HepG2 (cell line): ENCODE measurements around the gene NOL4L. TPM values are rescaled to one million over a fixed set of nuclear protein-coding genes. Genes with fewer than 3 reads are reported as not detected.

Source experiments
- AKAP8 ChIP-seq: sonication (generic); formaldehyde crosslinking; IDR thresholded peaks from 2 replicates; pipeline ENCODE4 v1.5.1; 2020; ENCODE audit warnings: mild to moderate bottlenecking, missing genetic modification reagents
- CREM ChIP-seq, 2 experiments: sonication (generic) in 1 of 2; formaldehyde crosslinking in 1 of 2; IDR thresholded peaks; 2 replicates each; pipeline versions ENCODE4 v1.4.0 to v1.6.1; 2016 to 2020; ENCODE audit warnings: antibody characterized with exemption in 1 of 2, mild to moderate bottlenecking in 1 of 2, missing genetic modification reagents in 1 of 2
- FLYWCH1 ChIP-seq: sonication (generic); formaldehyde crosslinking; IDR thresholded peaks from 2 replicates; pipeline ENCODE4 v1.8.1; 2023; ENCODE audit warnings: mild to moderate bottlenecking, missing genetic modification reagents
- IKZF4 ChIP-seq: sonication (generic); formaldehyde crosslinking; IDR thresholded peaks from 2 replicates; pipeline ENCODE4 v1.5.1; 2020; ENCODE audit warnings: borderline replicate concordance, mild to moderate bottlenecking, low read depth, missing genetic modification reagents; ENCODE audit errors: not compliant biosample characterization
- NCOA2 ChIP-seq: sonication (generic); formaldehyde crosslinking; IDR thresholded peaks from 2 replicates; pipeline ENCODE4 v1.8.0; 2022; ENCODE audit warnings: inconsistent platforms
- NR1H2 ChIP-seq: sonication (generic); formaldehyde crosslinking; IDR thresholded peaks from 2 replicates; pipeline ENCODE4 v1.8.1; 2022; ENCODE audit warnings: low read depth, missing genetic modification reagents, borderline replicate concordance
- NR2C2 ChIP-seq: sonication (generic); formaldehyde crosslinking; IDR thresholded peaks from 2 replicates; pipeline ENCODE4 v1.4.0; 2020; ENCODE audit warnings: missing genetic modification reagents, mild to moderate bottlenecking, moderate library complexity, borderline replicate concordance
- RCOR2 ChIP-seq: IDR thresholded peaks from 2 replicates; pipeline ENCODE4 v1.6.1; 2016; ENCODE audit warnings: missing biosample characterization, missing genetic modification reagents
- RFX5 ChIP-seq: IDR thresholded peaks from 2 replicates; pipeline ENCODE4 v1.6.1; 2011; ENCODE audit warnings: low read depth, low read length, improper control_type of control experiment
- SALL2 ChIP-seq: sonication (generic); formaldehyde crosslinking; IDR thresholded peaks from 2 replicates; pipeline ENCODE4 v1.8.1; 2023; ENCODE audit warnings: mild to moderate bottlenecking, missing genetic modification reagents, inconsistent platforms
- SMARCE1 ChIP-seq: fragments of 450-650 bp; IDR thresholded peaks from 2 replicates; pipeline ENCODE4 v1.6.1; 2017; ENCODE audit warnings: borderline replicate concordance
- SRSF1 ChIP-seq: fragments of 200-400 bp; formaldehyde crosslinking; optimal IDR thresholded peaks from 2 replicates; pipeline ENCODE3; 2017; ENCODE audit warnings: mild to moderate bottlenecking, low read depth, low read length, moderate library complexity
- ZNF326 ChIP-seq: sonication (generic); formaldehyde crosslinking; IDR thresholded peaks from 2 replicates; pipeline ENCODE4 v1.4.0; 2020; ENCODE audit warnings: missing genetic modification reagents, borderline replicate concordance
- polyA plus RNA-seq, 8 experiments: library from polyadenylated mRNA; depleted of rRNA in 3 of 8; stranded (reverse) in 7 of 8; unstranded in 1 of 8; fragments of >200 nt; fragmentation: Illumina TruSeq in 4 of 8; extraction: Trizol in 4 of 8; gene quantifications; 2 replicates each; pipeline versions ENCODE4 v1.2.1 to v1.2.3, GENCODE V29; 2011 to 2016; ENCODE audit warnings: low read depth in 4 of 8, missing spikeins in 1 of 8, mixed read lengths in 1 of 8; ENCODE audit not compliant: insufficient read depth in 1 of 8
- total RNA-seq, 5 experiments: library from RNA; depleted of rRNA; stranded (reverse); fragments of >200 nt; fragmentation: Illumina TruSeq; extraction: Trizol; gene quantifications; 2 replicates each; pipeline ENCODE4 v1.2.3, GENCODE V29; 2016; ENCODE audit warnings: low read depth in 1 of 5
- TF ChIP-seq, protein P1 (sequence below): sonication (generic); formaldehyde crosslinking; IDR thresholded peaks from 2 replicates; pipeline ENCODE4 v1.4.0; 2020; ENCODE audit warnings: missing genetic modification reagents, borderline replicate concordance
- TF ChIP-seq, protein P2 (sequence below): sonication (generic); formaldehyde crosslinking; IDR thresholded peaks from 2 replicates; pipeline ENCODE4 v1.5.0; 2020; ENCODE audit warnings: mild to moderate bottlenecking, missing genetic modification reagents, moderate library complexity
- TF ChIP-seq, protein P3 (sequence below): IDR thresholded peaks from 2 replicates; pipeline ENCODE4 v1.6.1; 2016; ENCODE audit warnings: low read depth, missing genetic modification reagents, missing compliant biosample characterization

Gene NOL4L
- total and polyA plus RNA-seq, 2 of the 13 experiments (the other 11 are each of a cell fraction or from before 2014, with no cell fraction given): 16.6 to 35.4 TPM

DNA sequence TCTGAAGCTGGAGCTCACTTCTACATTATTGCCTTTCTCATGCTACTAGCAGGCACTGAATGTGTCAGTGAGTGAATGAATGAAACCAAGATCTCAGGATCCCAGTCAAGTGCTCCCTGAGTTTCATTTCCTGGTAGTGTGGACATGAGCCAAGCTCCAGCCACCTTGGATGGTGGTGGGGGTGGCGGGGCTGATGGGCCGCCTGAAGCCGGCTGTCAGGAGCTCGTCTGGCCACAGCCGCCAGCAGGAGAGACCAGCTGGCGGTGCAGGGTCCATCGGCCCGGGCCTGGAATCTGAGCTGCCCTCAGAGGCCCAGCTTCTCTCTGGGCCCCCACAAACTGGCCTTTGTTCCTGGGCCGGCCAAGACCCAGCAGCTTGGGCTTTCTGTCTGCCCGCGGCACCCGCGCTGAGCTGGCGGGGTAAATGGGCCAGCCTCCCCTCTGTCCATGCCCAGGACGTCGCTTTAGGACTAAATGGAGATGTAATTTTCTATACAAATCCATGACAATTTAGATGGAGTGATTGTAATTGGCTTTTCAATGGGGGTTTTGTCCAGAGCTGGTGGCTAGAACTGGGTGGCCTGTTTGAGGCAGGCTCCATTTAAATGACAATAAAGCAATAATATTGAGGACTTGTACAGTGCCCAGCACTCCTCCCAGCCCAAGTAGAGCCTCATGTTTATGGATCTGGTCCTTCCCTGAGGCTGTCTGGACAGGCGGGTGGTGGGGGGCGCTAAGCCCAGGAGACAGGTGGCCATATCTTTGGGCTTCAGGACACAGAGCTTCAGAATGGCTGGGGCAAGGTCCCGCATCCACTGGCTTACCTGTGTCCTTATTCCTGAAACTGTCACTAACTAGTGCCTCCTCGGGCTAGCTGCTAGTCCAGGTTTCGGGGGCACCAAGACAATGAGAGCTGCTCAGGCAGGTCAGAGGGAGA lies 43.5 kb downstream of the NOL4L start (continued):
- no peak for TF ChIP-seq NR1H2
- peak; percentile 54; the same call in 1 of the 2 replicates for TF ChIP-seq ZNF326 (CRISPR knock-in tag)
- TF ChIP-seq RFX5: no peak
- TF ChIP-seq RCOR2: peak; percentile 98
- peak; percentile 50 for TF ChIP-seq IKZF4
- TF ChIP-seq NR2C2 (CRISPR knock-in tag): peak; percentile 71
- TF ChIP-seq, protein P1, sequence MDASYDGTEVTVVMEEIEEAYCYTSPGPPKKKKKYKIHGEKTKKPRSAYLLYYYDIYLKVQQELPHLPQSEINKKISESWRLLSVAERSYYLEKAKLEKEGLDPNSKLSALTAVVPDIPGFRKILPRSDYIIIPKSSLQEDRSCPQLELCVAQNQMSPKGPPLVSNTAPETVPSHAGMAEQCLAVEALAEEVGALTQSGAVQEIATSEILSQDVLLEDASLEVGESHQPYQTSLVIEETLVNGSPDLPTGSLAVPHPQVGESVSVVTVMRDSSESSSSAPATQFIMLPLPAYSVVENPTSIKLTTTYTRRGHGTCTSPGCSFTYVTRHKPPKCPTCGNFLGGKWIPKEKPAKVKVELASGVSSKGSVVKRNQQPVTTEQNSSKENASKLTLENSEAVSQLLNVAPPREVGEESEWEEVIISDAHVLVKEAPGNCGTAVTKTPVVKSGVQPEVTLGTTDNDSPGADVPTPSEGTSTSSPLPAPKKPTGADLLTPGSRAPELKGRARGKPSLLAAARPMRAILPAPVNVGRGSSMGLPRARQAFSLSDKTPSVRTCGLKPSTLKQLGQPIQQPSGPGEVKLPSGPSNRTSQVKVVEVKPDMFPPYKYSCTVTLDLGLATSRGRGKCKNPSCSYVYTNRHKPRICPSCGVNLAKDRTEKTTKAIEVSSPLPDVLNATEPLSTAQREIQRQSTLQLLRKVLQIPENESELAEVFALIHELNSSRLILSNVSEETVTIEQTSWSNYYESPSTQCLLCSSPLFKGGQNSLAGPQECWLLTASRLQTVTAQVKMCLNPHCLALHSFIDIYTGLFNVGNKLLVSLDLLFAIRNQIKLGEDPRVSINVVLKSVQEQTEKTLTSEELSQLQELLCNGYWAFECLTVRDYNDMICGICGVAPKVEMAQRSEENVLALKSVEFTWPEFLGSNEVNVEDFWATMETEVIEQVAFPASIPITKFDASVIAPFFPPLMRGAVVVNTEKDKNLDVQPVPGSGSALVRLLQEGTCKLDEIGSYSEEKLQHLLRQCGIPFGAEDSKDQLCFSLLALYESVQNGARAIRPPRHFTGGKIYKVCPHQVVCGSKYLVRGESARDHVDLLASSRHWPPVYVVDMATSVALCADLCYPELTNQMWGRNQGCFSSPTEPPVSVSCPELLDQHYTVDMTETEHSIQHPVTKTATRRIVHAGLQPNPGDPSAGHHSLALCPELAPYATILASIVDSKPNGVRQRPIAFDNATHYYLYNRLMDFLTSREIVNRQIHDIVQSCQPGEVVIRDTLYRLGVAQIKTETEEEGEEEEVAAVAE: peak; percentile 89
- TF ChIP-seq FLYWCH1 (CRISPR knock-in tag): no peak
- peak; percentile 92 for TF ChIP-seq NCOA2 (CRISPR knock-in tag)
- TF ChIP-seq SMARCE1: no peak
- TF ChIP-seq CREM (IDR thresholded peaks at IDR 0.05): peak; percentile 79
- no peak for TF ChIP-seq CREM (CRISPR knock-in tag; IDR thresholded peaks at IDR 0.05)
- TF ChIP-seq SRSF1: peak; percentile 92
- peak; percentile 76; the same call in 1 of the 2 replicates for TF ChIP-seq AKAP8
- TF ChIP-seq SALL2 (CRISPR knock-in tag): peak; percentile 83
- TF ChIP-seq, protein P2, sequence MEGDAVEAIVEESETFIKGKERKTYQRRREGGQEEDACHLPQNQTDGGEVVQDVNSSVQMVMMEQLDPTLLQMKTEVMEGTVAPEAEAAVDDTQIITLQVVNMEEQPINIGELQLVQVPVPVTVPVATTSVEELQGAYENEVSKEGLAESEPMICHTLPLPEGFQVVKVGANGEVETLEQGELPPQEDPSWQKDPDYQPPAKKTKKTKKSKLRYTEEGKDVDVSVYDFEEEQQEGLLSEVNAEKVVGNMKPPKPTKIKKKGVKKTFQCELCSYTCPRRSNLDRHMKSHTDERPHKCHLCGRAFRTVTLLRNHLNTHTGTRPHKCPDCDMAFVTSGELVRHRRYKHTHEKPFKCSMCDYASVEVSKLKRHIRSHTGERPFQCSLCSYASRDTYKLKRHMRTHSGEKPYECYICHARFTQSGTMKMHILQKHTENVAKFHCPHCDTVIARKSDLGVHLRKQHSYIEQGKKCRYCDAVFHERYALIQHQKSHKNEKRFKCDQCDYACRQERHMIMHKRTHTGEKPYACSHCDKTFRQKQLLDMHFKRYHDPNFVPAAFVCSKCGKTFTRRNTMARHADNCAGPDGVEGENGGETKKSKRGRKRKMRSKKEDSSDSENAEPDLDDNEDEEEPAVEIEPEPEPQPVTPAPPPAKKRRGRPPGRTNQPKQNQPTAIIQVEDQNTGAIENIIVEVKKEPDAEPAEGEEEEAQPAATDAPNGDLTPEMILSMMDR (CRISPR knock-in tag): peak; percentile 59
- TF ChIP-seq, protein P3, sequence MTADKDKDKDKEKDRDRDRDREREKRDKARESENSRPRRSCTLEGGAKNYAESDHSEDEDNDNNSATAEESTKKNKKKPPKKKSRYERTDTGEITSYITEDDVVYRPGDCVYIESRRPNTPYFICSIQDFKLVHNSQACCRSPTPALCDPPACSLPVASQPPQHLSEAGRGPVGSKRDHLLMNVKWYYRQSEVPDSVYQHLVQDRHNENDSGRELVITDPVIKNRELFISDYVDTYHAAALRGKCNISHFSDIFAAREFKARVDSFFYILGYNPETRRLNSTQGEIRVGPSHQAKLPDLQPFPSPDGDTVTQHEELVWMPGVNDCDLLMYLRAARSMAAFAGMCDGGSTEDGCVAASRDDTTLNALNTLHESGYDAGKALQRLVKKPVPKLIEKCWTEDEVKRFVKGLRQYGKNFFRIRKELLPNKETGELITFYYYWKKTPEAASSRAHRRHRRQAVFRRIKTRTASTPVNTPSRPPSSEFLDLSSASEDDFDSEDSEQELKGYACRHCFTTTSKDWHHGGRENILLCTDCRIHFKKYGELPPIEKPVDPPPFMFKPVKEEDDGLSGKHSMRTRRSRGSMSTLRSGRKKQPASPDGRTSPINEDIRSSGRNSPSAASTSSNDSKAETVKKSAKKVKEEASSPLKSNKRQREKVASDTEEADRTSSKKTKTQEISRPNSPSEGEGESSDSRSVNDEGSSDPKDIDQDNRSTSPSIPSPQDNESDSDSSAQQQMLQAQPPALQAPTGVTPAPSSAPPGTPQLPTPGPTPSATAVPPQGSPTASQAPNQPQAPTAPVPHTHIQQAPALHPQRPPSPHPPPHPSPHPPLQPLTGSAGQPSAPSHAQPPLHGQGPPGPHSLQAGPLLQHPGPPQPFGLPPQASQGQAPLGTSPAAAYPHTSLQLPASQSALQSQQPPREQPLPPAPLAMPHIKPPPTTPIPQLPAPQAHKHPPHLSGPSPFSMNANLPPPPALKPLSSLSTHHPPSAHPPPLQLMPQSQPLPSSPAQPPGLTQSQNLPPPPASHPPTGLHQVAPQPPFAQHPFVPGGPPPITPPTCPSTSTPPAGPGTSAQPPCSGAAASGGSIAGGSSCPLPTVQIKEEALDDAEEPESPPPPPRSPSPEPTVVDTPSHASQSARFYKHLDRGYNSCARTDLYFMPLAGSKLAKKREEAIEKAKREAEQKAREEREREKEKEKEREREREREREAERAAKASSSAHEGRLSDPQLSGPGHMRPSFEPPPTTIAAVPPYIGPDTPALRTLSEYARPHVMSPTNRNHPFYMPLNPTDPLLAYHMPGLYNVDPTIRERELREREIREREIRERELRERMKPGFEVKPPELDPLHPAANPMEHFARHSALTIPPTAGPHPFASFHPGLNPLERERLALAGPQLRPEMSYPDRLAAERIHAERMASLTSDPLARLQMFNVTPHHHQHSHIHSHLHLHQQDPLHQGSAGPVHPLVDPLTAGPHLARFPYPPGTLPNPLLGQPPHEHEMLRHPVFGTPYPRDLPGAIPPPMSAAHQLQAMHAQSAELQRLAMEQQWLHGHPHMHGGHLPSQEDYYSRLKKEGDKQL: peak; percentile 78
